Stimulated activated CD8-positive, alpha-beta memory T cell treated with anti-CD3 and anti-CD28 coated beads, Interleukin-7, amount 100 ng/mL, for 48 hours (primary cell): Measurements from ENCODE around the gene RGS17.
"Not testable (repeated sequence)": the region's sequence is repeated elsewhere in the genome, so short reads cannot be mapped to it uniquely, and the experiment has no call there.

Experiments used
- DNase-seq, 2 donors: peaks; one replicate each; pipeline ENCODE4 v3.0.0-alpha.2; 2020; ENCODE audit warnings: low read depth in 1 of 2; ENCODE audit errors: extremely low read depth in 1 of 2

RGS17 gene

GRCh38 chr6:153043719-153044118 lies 87.4 kb downstream of the RGS17 start:
- no peak for DNase-seq

GRCh38 chr6:153038378-153039057 lies 92.6 kb downstream of the RGS17 start:
- no peak for DNase-seq

- no peak for DNase-seq
Measured at GRCh38 chr6:153034139-153034538, 96.9 kb downstream of the RGS17 start.

GRCh38 chr6:153032255-153032882 lies 98.7 kb downstream of the RGS17 start:
- no peak for DNase-seq

GRCh38 chr6:153031335-153031955 lies 99.6 kb downstream of the RGS17 start:
- DNase-seq, result no peak

- no peak for DNase-seq
Measured at GRCh38 chr6:153028963-153029362, 102.1 kb downstream of the RGS17 start.

GRCh38 chr6:153028286-153028685 lies 102.8 kb downstream of the RGS17 start:
- DNase-seq, result no peak

GRCh38 chr6:153027480-153027879 lies 103.6 kb downstream of the RGS17 start:
- DNase-seq, result no peak

GRCh38 chr6:153024709-153025017 lies 106.4 kb downstream of the RGS17 start:
- DNase-seq, result no peak

- DNase-seq, result no peak
Measured at GRCh38 chr6:153023977-153024708, 106.9 kb downstream of the RGS17 start.

- no peak for DNase-seq
Measured at GRCh38 chr6:153018355-153018754, 112.7 kb downstream of the RGS17 start.

- no peak for DNase-seq
Measured at GRCh38 chr6:153016846-153017245, 114.2 kb downstream of the RGS17 start.

- DNase-seq, result no peak
Measured at GRCh38 chr6:153015094-153015640, 115.9 kb downstream of the RGS17 start.

GRCh38 chr6:153013438-153013837 lies 117.6 kb downstream of the RGS17 start:
- no peak for DNase-seq

- no peak for DNase-seq
Measured at GRCh38 chr6:153012856-153013255, 118.2 kb downstream of the RGS17 start.

GRCh38 chr6:153003366-153003690 lies 127.8 kb downstream of the RGS17 start:
- DNase-seq, result no peak

GRCh38 chr6:153002613-153003365 lies 128.3 kb downstream of the RGS17 start, which contains the start of gene MTRF1L:
TSS of gene MTRF1L (minus strand) at chr6:153002709. CDS start at chr6:153002685, 24 bp downstream.
- DNase-seq, result peak; percentile 84 to 89

GRCh38 chr6:153001767-153002612 lies 129.1 kb downstream of the RGS17 start:
- DNase-seq, result no peak

- not testable (repeated sequence) for DNase-seq
Measured at GRCh38 chr6:153000790-153001189, 130.3 kb downstream of the RGS17 start.

GRCh38 chr6:153000243-153000642 lies 130.8 kb downstream of the RGS17 start:
- no peak for DNase-seq
